GM18517 (cell line): ENCODE data around the gene SMYD2.

Experiments
- ATAC-seq: cut with Tn5 transposase; IDR thresholded peaks from one replicate; pipeline ENCODE4 v1.9.1; 2021; ENCODE audit warnings: mild to moderate bottlenecking, moderate library complexity; ENCODE audit not compliant: unreplicated experiment

SMYD2 gene, protein sequence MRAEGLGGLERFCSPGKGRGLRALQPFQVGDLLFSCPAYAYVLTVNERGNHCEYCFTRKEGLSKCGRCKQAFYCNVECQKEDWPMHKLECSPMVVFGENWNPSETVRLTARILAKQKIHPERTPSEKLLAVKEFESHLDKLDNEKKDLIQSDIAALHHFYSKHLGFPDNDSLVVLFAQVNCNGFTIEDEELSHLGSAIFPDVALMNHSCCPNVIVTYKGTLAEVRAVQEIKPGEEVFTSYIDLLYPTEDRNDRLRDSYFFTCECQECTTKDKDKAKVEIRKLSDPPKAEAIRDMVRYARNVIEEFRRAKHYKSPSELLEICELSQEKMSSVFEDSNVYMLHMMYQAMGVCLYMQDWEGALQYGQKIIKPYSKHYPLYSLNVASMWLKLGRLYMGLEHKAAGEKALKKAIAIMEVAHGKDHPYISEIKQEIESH

DNA sequence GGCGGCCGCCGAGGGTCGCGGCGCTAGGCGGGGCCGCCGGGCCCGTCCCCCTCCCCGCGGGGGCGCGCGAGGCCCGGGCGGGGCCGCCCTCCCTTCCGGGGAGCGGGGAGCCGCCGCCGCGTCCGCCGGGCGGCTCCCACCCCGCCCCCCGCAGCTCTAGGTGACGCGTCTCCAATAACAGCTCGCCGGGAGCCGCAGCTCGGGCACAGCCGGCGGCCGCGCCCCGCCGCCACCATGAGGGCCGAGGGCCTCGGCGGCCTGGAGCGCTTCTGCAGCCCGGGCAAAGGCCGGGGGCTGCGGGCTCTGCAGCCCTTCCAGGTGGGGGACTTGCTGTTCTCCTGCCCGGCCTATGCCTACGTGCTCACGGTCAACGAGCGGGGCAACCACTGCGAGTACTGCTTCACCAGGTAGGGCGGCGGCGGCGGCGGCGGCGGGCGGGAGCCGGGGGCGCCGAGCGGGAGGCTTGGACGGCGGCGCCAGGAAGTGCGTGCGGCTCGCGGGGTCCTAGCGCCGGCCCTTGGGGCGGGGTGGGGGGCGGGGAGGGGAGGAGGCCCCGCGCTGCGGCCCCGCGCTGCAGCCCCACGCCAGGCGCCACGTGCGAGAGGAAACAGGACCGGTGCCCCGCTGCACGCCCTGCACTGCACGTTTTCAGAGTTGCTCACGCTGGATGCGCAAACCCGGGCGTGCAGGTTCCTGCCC, at the start of gene SMYD2:
SMYD2 (plus strand) TSS at position 139 of the 699 bp plus-strand sequence; CDS start at position 235, 96 bp downstream.
- peak; percentile 74 for ATAC-seq

DNA sequence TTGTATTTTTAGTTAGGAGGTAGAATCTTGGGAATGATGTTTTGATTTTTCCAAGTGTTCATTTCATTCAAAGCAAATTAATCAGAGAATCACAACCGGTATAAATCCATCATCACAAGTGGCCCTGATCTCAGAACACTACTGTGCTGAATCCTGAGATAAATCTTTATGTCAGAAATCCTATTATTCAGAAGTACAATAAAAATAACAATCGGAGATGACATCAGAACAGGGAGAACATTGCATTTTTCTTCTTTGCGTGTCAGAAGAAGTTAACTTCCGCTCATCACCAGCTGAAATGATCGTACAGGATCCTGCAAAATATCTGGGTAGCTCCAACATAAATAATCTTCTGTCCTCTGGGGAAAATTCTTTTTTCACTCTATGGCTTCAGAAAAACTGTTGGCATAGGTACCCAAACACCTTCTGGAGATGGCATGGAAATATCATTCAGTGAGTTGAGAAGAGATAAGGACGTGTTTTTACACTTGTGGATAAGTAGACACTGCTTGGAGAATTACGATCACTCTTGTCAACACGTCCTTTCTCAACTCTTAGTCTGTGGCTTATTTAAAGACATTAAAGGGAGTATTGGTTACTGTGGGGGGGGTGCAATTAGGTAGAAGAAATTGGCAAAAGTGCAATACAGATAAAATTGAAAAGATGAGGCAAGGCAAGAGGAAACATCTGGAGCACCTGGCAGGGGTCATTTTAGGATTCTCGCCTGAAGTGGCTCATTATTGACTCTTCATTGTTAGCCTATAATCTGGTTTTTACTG, 46.9 kb upstream of the SMYD2 start:
- ATAC-seq = no peak

DNA sequence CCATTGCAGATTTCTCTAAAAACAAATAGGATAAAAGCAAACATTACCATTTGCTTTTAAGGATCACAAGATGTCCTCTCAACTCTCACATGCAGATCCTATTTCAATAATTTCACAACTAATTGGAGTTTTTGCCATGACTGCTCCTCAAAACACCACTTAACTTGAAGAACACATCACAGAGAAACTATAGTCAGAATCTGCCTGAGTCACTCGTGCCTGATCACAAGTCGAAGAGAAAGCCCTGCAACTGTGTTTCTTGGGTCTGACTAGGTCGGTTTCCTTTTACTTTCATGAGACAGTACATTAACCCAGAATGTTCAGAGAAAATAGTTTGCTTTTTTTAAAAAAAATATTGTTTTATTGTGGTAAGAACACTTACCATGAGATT, 46.3 kb upstream of the SMYD2 start:
- ATAC-seq = no peak

DNA sequence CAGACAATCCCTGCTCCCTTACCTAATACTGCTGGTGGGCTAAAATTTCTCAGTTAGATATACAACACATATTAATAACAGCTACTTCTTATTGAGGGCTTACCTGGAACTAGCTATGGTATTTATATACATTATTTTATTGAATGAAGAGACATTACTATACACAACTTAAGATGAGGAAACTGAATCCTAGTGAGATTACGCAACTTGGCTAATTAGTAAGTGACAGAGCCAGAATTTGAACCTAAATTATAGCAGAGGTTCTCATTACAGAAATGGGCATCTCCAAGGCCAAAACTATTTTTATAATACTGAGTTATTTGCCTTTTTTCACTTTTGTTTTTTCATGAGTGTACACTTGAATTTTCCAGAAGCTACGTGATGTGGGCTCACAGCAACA, 44.5 kb upstream of the SMYD2 start:
- no peak for ATAC-seq

DNA sequence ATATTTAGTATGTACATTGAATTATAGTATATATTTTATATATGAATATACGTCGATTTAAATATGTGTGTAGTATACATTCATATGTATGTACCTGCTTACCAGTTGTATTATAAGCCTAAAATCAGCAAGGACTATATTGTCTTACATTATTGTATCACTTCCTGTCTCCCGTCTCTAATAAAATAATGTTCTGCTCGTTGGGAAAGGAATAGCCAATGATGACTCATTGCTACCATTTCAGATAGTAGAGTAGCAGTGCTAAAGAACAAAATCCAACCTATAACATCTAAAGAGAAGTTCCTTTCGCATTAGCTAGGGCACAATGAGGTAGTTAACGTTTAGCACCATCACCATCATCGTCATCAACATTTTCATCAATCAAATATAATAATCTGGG, 39.9 kb upstream of the SMYD2 start:
- no peak for ATAC-seq

DNA sequence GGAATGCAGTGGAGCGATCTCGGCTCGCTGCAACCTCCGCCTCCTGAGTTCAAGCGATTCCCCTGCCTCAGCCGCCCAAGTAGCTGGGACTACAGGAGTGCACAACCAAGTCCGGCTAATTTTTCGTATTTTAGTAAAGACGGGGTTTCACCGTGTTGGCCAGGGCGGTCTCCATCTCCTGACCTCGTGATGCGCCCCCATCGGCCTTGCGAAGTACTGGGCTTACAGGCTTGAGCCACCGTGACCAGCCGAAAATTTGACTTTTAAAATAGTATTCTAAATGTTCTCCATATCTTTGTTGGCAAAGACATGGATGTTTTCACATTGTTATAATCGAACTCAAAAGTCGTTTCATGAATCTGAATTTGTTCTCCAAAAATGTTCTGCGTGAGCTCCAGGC, 36.7 kb upstream of the SMYD2 start:
- ATAC-seq = no peak

DNA sequence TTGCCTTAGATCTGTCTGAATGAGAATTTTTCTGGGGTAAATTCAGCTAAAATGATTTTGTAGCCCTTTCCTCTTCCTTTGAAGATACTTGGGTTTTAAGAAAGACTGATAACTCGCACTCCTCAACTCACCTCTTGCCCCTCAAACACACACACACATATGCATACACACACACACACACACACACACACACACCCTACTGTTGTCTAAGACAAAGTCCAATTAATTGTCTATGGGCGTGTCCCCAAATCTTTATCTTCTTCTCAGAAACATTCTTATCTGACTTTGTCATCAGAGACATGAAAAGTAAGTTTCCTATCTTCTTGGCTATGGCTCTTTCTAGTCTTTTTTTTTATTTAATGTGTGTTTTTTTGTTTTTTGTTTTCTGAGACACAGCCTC, 36.1 kb upstream of the SMYD2 start:
- ATAC-seq = no peak

DNA sequence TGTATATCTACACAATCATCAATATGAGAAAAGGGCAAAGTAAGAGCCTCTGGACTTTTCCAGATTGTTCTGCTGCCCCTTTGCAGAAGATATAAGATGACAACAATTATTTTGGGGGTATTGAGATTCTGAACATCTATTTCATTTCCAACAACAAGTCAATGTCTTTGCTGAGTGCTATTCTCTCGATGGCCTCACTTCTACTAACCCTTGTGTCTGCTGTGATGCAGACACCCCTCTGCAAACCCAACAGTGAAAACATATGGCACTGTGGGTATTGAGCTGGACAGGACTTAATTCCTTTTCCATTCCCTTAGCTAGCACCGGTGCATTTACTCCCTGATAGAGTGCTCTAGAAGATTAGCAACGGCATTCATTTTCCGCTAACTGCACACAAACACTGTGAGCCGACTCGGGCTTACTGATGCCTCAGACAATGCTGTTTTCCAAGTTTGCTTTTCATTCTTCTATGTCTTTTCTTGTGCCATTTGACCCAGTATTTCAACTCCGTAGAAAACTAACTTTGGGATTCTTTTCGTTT, 33.4 kb upstream of the SMYD2 start:
- no peak for ATAC-seq

DNA sequence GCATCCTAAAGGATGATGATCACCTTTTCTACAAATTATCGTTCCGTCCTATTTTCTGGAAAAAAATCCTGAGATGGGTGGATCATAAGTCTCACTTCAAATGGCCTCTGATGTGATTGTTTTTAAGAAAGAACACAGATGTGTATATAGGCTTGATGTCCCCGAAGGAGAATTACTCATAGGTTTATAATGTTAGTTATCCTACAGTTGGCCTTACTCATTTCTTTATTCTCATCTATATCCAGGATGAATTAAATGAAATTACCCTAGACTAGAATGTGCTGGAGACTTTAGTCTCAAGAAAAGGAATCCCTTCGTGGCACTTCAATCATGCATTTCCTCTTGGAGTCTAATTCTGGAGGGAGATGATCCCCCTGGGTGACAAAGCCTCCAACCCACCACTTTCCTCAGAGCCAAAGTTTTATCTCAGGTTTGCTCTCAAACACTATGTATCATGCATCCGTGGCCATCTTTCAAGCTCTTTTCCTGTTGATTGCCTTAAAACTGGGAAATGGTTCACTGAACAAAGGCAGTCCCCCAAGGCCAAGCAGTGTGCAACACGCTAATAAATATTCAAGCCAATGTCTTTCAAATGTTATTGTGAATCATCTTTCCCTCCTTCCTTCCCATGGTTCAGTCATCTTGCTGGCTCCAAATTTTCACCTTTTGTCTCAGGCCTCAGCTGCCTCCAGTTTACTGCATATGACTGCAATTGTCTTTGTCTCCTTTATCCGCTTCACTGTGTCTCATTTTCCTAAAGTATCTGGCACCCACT, 32.5 kb upstream of the SMYD2 start:
- no peak for ATAC-seq

DNA sequence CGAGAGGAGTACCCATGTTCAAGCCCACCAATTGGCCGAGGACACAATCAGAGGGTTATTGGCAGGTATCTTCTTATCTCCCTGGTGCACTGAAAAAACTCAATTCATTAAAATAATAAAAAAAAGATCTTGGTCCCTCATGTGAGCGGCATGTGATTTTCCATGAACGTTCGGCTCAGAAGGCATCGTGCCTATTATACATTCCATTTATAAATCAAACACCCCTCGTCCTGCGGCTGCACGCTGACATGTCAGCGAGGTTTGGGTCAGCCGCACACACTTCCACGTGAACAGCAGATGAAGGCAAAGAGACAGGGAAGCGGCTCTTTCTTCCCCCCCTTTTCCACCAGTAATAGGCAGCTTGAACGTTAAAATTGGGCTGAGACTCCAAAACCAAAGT, 31.3 kb upstream of the SMYD2 start:
- ATAC-seq = no peak

DNA sequence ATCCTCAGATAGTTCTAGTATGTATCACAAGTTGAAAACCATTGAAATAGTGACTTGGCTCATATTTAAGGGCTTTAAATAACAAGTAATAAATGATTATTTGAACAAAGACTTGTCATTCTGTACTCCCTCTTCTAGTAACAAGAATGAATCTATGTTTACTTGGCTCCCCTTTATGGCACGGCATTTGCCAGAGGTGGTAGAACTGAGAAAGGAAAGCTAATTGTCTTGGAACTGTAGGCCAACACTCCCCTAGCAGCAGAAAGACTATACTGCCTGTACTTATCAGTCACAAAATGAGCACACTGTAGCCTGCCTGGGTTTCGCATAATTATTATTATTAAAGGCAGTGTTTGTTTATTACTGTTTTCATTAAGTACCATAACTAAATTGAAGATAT, 29.6 kb upstream of the SMYD2 start:
- ATAC-seq = no peak

DNA sequence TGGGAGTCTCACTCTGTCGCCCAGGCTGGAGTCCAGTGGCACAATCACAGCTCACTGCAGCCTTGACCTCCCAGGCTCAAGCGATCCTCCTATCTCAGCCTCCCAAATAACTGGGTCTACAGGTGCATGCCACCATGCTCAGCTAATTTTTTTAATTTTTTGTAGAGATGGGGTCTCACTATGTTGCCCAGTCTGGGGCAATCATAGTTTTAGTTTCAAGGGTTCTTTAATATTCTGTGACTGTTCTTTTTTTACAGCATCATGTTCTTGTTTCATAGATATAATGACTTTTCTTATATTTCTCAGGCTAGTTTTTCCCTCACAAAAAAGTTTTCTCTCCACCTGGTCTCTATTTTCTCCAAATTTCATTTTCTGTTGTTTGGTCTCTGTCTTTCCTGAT, 25.4 kb upstream of the SMYD2 start:
- ATAC-seq = no peak

DNA sequence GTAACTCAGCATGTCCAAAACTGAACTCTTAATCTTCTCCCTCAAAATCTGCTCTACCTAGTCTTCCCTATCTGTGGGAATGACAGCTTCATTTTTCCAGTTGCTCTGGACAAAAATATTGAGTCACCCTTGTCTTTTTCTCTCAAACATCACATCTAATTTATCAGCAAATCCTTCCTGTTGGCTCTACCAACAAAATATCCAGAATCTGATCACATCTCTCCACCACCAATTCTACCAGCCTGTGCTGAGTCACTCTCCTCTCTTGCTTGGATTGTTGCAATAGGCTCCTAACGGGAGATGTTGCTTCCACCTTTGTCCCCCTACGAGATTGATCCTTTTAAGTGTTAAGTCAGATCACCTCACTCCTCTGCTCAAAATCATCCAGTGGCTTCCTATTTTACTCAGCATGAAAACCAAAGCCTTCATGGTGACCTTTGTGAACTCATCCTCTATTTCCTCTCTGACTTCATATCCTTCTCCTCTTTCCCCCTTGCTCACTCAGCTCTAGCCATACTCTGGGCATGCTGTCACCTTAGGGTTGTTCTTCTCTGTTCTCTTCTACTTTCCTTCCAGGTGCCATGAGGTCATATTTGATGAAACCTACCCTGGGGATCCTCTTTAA, 21.5 kb upstream of the SMYD2 start:
- no peak for ATAC-seq

DNA sequence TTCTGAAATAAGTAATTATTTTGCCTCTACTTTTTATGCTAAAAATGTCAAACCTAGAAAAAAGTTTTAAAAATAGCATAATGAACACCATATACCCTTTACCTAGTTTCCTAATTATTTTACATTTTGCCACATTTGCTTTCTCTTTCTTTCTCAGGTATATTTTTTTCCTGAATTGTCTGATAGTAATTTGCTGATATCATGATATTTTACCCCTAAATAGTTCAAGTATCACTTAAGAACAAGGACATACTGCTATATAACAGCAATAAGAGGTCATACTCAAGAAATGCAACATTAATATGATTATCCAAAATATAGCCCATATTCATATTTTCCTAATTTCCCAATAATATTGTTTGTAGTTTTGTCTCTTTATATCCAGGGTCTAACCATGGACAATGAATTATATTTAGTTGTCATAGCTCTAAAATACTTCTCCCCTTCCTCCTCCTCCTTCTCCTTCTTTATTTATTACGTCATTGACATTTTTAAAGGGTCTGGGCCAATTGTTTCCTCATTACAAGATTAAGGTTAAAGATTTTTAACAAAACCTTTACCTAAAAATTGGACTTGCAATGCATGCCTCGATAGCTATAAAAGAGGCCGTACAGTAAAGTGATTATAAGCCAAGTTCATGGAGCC, 20.3 kb upstream of the SMYD2 start:
- ATAC-seq = no peak

DNA sequence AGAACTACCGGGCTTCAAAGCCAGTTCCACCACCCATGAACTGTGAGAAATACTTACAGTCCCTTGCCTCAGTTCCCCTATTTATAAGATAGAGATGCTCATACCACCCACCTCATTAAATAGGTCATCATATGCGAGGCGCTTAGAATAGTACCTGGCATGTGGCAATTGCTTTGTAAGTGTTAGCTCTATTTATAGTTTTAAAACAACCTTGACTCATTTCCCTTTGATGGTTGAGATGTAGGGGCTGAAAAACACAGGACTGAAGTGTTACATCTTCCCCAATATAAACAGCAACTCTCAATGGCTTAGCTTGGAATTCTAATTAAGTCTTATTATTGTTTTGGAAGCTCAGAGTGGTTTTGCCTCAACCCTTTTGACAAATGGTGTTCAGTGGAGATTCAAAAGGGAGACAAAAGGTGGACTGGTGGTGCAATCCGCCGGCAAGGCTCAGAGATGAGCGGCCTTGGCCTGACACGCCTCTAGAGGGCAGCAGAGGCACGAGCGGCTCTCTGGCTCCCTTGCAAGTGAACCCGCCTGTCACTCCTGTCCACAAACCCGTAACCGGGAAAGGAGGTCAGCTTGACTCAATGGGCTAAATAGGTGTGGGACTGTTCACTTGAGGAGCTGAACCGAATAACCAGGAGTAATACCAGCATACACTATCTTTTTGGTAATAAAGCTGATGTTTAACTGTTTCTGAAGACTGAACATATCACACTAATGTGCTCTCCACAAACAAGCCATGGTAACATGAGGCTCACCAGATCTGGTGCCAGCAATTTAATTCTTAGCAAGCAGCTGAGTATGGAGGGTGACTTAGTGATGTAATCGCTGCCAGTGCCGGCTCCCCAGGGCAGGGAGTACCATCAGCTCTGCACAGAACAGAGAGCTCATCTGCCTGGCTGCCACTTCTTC, 19.5 kb upstream of the SMYD2 start:
- peak; percentile 91 for ATAC-seq

DNA sequence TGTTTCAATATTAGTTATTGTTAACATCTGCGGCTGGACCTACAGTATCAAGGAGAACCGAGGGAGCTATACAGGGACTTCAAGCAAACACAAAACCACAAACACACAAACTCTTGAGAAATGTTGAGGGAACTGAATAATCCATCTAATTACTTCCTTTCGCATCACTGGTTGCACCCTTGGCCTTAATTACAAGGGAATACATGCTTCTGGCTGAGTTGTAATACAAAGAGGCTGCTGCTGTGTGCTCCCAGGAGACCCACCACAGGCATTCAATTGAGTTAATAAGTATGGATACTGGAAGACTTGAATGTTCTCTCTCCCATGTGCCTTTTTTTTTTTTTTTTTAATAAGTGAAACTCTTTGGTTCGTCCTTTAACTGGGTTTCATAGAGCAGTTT, 16.8 kb upstream of the SMYD2 start:
- ATAC-seq = no peak

DNA sequence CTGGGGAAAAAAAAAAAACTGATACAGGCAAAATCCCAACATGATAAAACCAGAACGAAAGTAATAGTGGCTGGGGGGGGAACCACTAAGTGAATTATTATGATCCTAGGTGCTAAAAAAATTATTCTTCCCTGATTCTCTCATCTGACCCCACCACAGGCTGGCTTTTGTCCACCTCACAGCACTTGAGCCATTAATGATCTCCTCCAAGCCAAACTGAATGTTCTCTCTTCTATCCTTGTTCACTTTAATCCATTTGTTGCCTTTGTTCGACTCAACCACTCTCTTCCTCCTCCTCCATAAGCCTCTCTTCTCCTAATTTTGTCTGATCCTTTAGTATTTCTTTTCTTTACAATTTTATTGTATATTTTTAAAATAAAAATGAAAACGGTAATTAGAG, 16.0 kb upstream of the SMYD2 start:
- ATAC-seq = no peak

DNA sequence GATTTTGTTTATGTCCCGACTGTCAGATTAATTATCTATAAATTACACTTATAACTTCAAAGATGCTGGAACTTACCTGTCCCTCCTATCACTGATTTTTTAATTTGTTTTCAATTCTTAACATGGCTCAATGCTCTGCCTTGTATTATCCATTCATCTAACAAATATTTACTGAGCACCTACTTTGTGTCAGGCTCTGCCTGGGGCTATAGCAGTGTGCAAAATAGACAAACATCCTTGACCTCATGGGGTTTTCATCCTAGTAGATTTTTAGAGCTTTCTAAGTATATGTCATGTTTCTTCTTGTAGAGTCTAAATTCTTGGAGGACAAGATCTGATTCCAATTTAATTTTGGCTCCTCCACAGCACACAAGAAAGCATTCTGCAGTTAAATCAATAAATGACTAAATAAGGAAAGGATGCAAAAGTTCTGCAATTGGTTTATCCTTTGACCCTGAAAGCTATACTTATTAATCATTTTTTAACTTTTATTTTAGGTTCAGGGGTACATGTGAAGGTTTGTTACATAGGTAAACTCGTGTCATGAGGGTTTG, 10.8 kb upstream of the SMYD2 start:
- no peak for ATAC-seq
